ENCODE data around the gene REPS1. TPM values are rescaled to one million over a fixed set of nuclear protein-coding genes. Genes with fewer than 3 reads are reported as not detected.

Gene REPS1
- total RNA-seq, 1 experiment from 2014 or later, result 74.4 TPM

- Histone ChIP-seq H3K14ac (ENCODE audit: insufficient read depth, low read length) (no peak overlapping the region), H4K8ac (replicated peaks; ENCODE audit: insufficient read length, low read depth, low read length) (no peak overlapping the region), H4K20me1 (ENCODE audit: control insufficient read depth, insufficient read depth, insufficient read length) (no peaks in the 10 kb centered on the region), H2BK15ac (ENCODE audit: low read depth, low read length) (no peak overlapping the region), H3K18ac (ENCODE audit: insufficient read length, low read depth, low read length) (no peak overlapping the region), H3K4ac (ENCODE audit: low read depth, low read length) (no peak overlapping the region), H3K79me1 (ENCODE audit: insufficient read depth, low read depth, low read length, poor library complexity, severe bottlenecking) (no peaks in the 10 kb centered on the region), H3K27me3 (ENCODE audit: insufficient read depth, low read length) (no peaks in the 10 kb centered on the region), H2BK12ac (ENCODE audit: insufficient read length, low read depth, low read length) (no peak overlapping the region), H3K56ac (ENCODE audit: insufficient read length, low read depth, low read length) (no peak overlapping the region), H2BK120ac (ENCODE audit: low read depth, low read length, poor library complexity, severe bottlenecking) (no peak overlapping the region), H4K5ac (ENCODE audit: insufficient read length, low read depth, low read length) (no peak overlapping the region), H3K9ac (ENCODE audit: extremely low read depth, insufficient read length, low read length) (no peak overlapping the region), H3T11ph (ENCODE audit: low read length) (no peak overlapping the region), H3K23me2 (ENCODE audit: insufficient read length, low read depth, low read length, poor library complexity, severe bottlenecking) (no peaks in the 10 kb centered on the region), H2AFZ (ENCODE audit: low read length) (no peak overlapping the region), H3K27ac (ENCODE audit: insufficient read length, low read depth, low read length) (no peak overlapping the region), H4K91ac (ENCODE audit: insufficient read length, low read depth, low read length) (no peak overlapping the region), H3K4me1 (ENCODE audit: insufficient read depth, low read length) (no peaks in the 10 kb centered on the region), H2AK5ac (ENCODE audit: insufficient read length, low read length) (no peak overlapping the region), H2BK5ac (ENCODE audit: insufficient read length, low read length) (no peak overlapping the region), H3K9me3 (ENCODE audit: control insufficient read depth, low read depth, low read length) (no peaks in the 10 kb centered on the region), H2BK20ac (ENCODE audit: low read depth, low read length, poor library complexity, severe bottlenecking) (no peak overlapping the region), H3K4me2 (ENCODE audit: insufficient read depth, insufficient read length, low read length) (no peak overlapping the region), H3K79me2 (ENCODE audit: insufficient read depth, low read length) (no peaks in the 10 kb centered on the region), H3K23ac (ENCODE audit: insufficient read length, low read depth, low read length) (no peak overlapping the region)
- Mint-ChIP-seq H3K27me3 (ENCODE audit: low read depth) (no peaks in the 10 kb centered on the region), H3K27ac (no peak overlapping the region), H3K36me3 (ENCODE audit: insufficient read depth in 1 of 3, low read depth in 3 of 3) (peaks cover 41 to 84% (median 80%) of the 10 kb centered on the region in 3 experiments), H3K9me3 (no peaks in the 10 kb centered on the region), H3K4me1 (no peaks in the 10 kb centered on the region), H3K4me3 (no peak overlapping the region)
- no peak for DNase-seq
- no peak for TF ChIP-seq CTCF (conservative IDR thresholded peaks at IDR 0.05)
- WGBS (ENCODE audit: extremely low coverage, insufficient read length, low lambda C conversion rate), result no CpG with 5 or more reads among the region's 4 CpGs
Observed at GRCh38 chr6:138909511-138909910, 78.5 kb downstream of the REPS1 start.
